Measurements from ENCODE around the gene PTGER4.

PTGER4 gene

GRCh38 chr5:40669606-40670390, 9.9 kb upstream of the PTGER4 start:
- no peak for DNase-seq (ENCODE audit: low read depth)

- DNase-seq (ENCODE audit: low read depth): no peak
These were observed 7.3 kb upstream of the PTGER4 start for GRCh38 chr5:40672425-40672824.

GRCh38 chr5:40674661-40675235, 5.0 kb upstream of the PTGER4 start:
- DNase-seq (ENCODE audit: low read depth): no peak

- DNase-seq (ENCODE audit: low read depth): no peak
These were observed 4.2 kb upstream of the PTGER4 start for GRCh38 chr5:40675396-40676133.

- no peak for DNase-seq (ENCODE audit: low read depth)
These were observed 2.9 kb upstream of the PTGER4 start for GRCh38 chr5:40676613-40677343.

GRCh38 chr5:40677456-40677855, 2.3 kb upstream of the PTGER4 start:
- DNase-seq (ENCODE audit: low read depth): no peak

GRCh38 chr5:40678026-40678425, 1.7 kb upstream of the PTGER4 start:
- no peak for DNase-seq (ENCODE audit: low read depth)

- no peak for DNase-seq (ENCODE audit: low read depth)
These were observed 1.1 kb upstream of the PTGER4 start for GRCh38 chr5:40678460-40679147.

- DNase-seq (ENCODE audit: low read depth): peak; percentile 88
These were observed 385 bp upstream of the PTGER4 start for GRCh38 chr5:40679148-40679912.

- no peak for DNase-seq (ENCODE audit: low read depth)
These were observed 1.1 kb downstream of the PTGER4 start for GRCh38 chr5:40680741-40681362.

- DNase-seq (ENCODE audit: low read depth): no peak
These were observed 1.8 kb downstream of the PTGER4 start for GRCh38 chr5:40681363-40682153.

- no peak for DNase-seq (ENCODE audit: low read depth)
These were observed 2.7 kb downstream of the PTGER4 start for GRCh38 chr5:40682154-40683017.

GRCh38 chr5:40683305-40683704, 3.6 kb downstream of the PTGER4 start:
- no peak for DNase-seq (ENCODE audit: low read depth)

- no peak for DNase-seq (ENCODE audit: low read depth)
These were observed 5.5 kb downstream of the PTGER4 start for GRCh38 chr5:40685193-40685592.

- no peak for DNase-seq (ENCODE audit: low read depth)
These were observed 6.3 kb downstream of the PTGER4 start for GRCh38 chr5:40685976-40686486.

- DNase-seq (ENCODE audit: low read depth): no peak
These were observed 7.6 kb downstream of the PTGER4 start for GRCh38 chr5:40687321-40687720.

- DNase-seq (ENCODE audit: low read depth): peak; percentile 53
These were observed 8.5 kb downstream of the PTGER4 start for GRCh38 chr5:40688127-40688761.

GRCh38 chr5:40688996-40689395, 9.3 kb downstream of the PTGER4 start:
- DNase-seq (ENCODE audit: low read depth): no peak

Data from stimulated activated CD8-positive, alpha-beta memory T cell treated with anti-CD3 and anti-CD28 coated beads, Interleukin-15, amount 100 ng/mL, for 24 hours (primary cell).